ENCODE results near the gene SYNDIG1. TPM values are rescaled to one million over a fixed set of nuclear protein-coding genes. Genes with fewer than 3 reads are reported as not detected.
"Not testable (repeated sequence)": the region's sequence is repeated elsewhere in the genome, so short reads cannot be mapped to it uniquely, and the experiment has no call there.

The SYNDIG1 gene
- total and polyA plus RNA-seq, 2 donors, result 1.7 to 2.2 TPM

- Histone ChIP-seq H3K4me1 (ENCODE audit: insufficient read depth) (no peaks in the 10 kb centered on the region), H3K36me3 (ENCODE audit: insufficient read depth) (no peaks in the 10 kb centered on the region), H3K4me3 (ENCODE audit: low read depth, low read length) (no peak overlapping the region), H3K27ac (ENCODE audit: low read depth) (no peak overlapping the region)
- peak; percentile 53 for DNase-seq (ENCODE audit: extremely low spot score)
- 26% methylated on average over 2 of the region's 2 CpGs for WGBS
Measured at GRCh38 chr20:24497851-24498250, 28.4 kb downstream of the SYNDIG1 start.

- WGBS, result 91% methylated on average over 5 of the region's 5 CpGs
Measured at GRCh38 chr20:24498641-24499040, 29.2 kb downstream of the SYNDIG1 start.

GRCh38 chr20:24499472-24499871, 30.0 kb downstream of the SYNDIG1 start:
- H3K36me3 ChIP-seq (ENCODE audit: insufficient read depth), result no peaks in the 10 kb centered on the region
- no peak overlapping the region for H3K27ac ChIP-seq (ENCODE audit: low read depth)
- no peak overlapping the region for H3K4me3 ChIP-seq (ENCODE audit: low read depth, low read length)
- DNase-seq (ENCODE audit: extremely low spot score), result no peak
- no peaks in the 10 kb centered on the region for H3K4me1 ChIP-seq (ENCODE audit: insufficient read depth)
- WGBS, result 90% methylated on average over 6 of the region's 6 CpGs

More at GRCh38 chr20:24498641-24499040, 29.2 kb downstream of the SYNDIG1 start:
- Histone ChIP-seq H3K4me1 (ENCODE audit: insufficient read depth) (no peaks in the 10 kb centered on the region), H3K27ac (ENCODE audit: low read depth) (no peak overlapping the region), H3K4me3 (ENCODE audit: low read depth, low read length) (no peak overlapping the region), H3K36me3 (ENCODE audit: insufficient read depth) (no peaks in the 10 kb centered on the region)
- DNase-seq (ENCODE audit: extremely low spot score), result no peak

- no peaks in the 10 kb centered on the region for H3K36me3 ChIP-seq (ENCODE audit: insufficient read depth)
- no peak overlapping the region for H3K27ac ChIP-seq (ENCODE audit: low read depth)
- no peak overlapping the region for H3K4me3 ChIP-seq (ENCODE audit: low read depth, low read length)
- WGBS, result 72% methylated on average over 15 of the region's 15 CpGs
- no peaks in the 10 kb centered on the region for H3K4me1 ChIP-seq (ENCODE audit: insufficient read depth)
- no peak for DNase-seq (ENCODE audit: extremely low spot score)
Measured at GRCh38 chr20:24501764-24502556, 32.5 kb downstream of the SYNDIG1 start.

- Histone ChIP-seq H3K36me3 (ENCODE audit: insufficient read depth) (no peaks in the 10 kb centered on the region), H3K4me1 (ENCODE audit: insufficient read depth) (no peaks in the 10 kb centered on the region), H3K4me3 (ENCODE audit: low read depth, low read length) (no peak overlapping the region), H3K27ac (ENCODE audit: low read depth) (no peak overlapping the region)
- WGBS, result 83% methylated on average over 5 of the region's 5 CpGs
- DNase-seq (ENCODE audit: extremely low spot score), result no peak
Measured at GRCh38 chr20:24502661-24503060, 33.2 kb downstream of the SYNDIG1 start.

- 34% methylated on average over 9 of the region's 9 CpGs for WGBS
- Histone ChIP-seq H3K4me3 (ENCODE audit: low read depth, low read length) (no peak overlapping the region), H3K27ac (ENCODE audit: low read depth) (no peak overlapping the region), H3K36me3 (ENCODE audit: insufficient read depth) (no peaks in the 10 kb centered on the region), H3K4me1 (ENCODE audit: insufficient read depth) (no peaks in the 10 kb centered on the region)
- no peak for DNase-seq (ENCODE audit: extremely low spot score)
Measured at GRCh38 chr20:24503352-24503931, 34.0 kb downstream of the SYNDIG1 start.

- no peaks in the 10 kb centered on the region for H3K4me1 ChIP-seq (ENCODE audit: insufficient read depth)
- no peak overlapping the region for H3K4me3 ChIP-seq (ENCODE audit: low read depth, low read length)
- DNase-seq (ENCODE audit: extremely low spot score), result no peak
- no peaks in the 10 kb centered on the region for H3K36me3 ChIP-seq (ENCODE audit: insufficient read depth)
- WGBS, result 92% methylated on average over 21 of the region's 21 CpGs
- H3K27ac ChIP-seq (ENCODE audit: low read depth), result no peak overlapping the region
Measured at GRCh38 chr20:24504331-24505285, 35.2 kb downstream of the SYNDIG1 start.

- H3K27ac ChIP-seq (ENCODE audit: low read depth), result no peak overlapping the region
- WGBS, result 86% methylated on average over 3 of the region's 3 CpGs
- H3K36me3 ChIP-seq (ENCODE audit: insufficient read depth), result no peaks in the 10 kb centered on the region
- H3K4me3 ChIP-seq (ENCODE audit: low read depth, low read length), result no peak overlapping the region
- no peaks in the 10 kb centered on the region for H3K4me1 ChIP-seq (ENCODE audit: insufficient read depth)
- no peak for DNase-seq (ENCODE audit: extremely low spot score)
Measured at GRCh38 chr20:24506146-24506545, 36.7 kb downstream of the SYNDIG1 start.

- 92% methylated on average over 5 of the region's 5 CpGs for WGBS
- no peaks in the 10 kb centered on the region for H3K36me3 ChIP-seq (ENCODE audit: insufficient read depth)
- no peak for DNase-seq (ENCODE audit: extremely low spot score)
- H3K27ac ChIP-seq (ENCODE audit: low read depth), result no peak overlapping the region
- H3K4me3 ChIP-seq (ENCODE audit: low read depth, low read length), result no peak overlapping the region
- H3K4me1 ChIP-seq (ENCODE audit: insufficient read depth), result no peaks in the 10 kb centered on the region
Measured at GRCh38 chr20:24506696-24507095, 37.3 kb downstream of the SYNDIG1 start.

GRCh38 chr20:24507182-24507853, 37.9 kb downstream of the SYNDIG1 start:
- Histone ChIP-seq H3K4me1 (ENCODE audit: insufficient read depth) (no peaks in the 10 kb centered on the region), H3K27ac (ENCODE audit: low read depth) (no peak overlapping the region), H3K36me3 (ENCODE audit: insufficient read depth) (no peaks in the 10 kb centered on the region), H3K4me3 (ENCODE audit: low read depth, low read length) (no peak overlapping the region)
- DNase-seq (ENCODE audit: extremely low spot score), result no peak
- WGBS, result 68% methylated on average over 11 of the region's 11 CpGs

- DNase-seq (ENCODE audit: extremely low spot score); H3K27ac ChIP-seq (ENCODE audit: low read depth): not testable (repeated sequence)
- WGBS, result 78% methylated on average over 11 of the region's 11 CpGs
Measured at GRCh38 chr20:24512441-24512840, 43.0 kb downstream of the SYNDIG1 start.

GRCh38 chr20:24518515-24518914, 49.1 kb downstream of the SYNDIG1 start:
- no peak for DNase-seq (ENCODE audit: extremely low spot score)
- Histone ChIP-seq H3K36me3 (ENCODE audit: insufficient read depth) (no peaks in the 10 kb centered on the region), H3K4me3 (ENCODE audit: low read depth, low read length) (no peak overlapping the region), H3K4me1 (ENCODE audit: insufficient read depth) (no peaks in the 10 kb centered on the region), H3K27ac (ENCODE audit: low read depth) (no peak overlapping the region)
- 68% methylated on average over 6 of the region's 6 CpGs for WGBS

More at GRCh38 chr20:24512441-24512840, 43.0 kb downstream of the SYNDIG1 start:
- H3K36me3 ChIP-seq (ENCODE audit: insufficient read depth); H3K4me1 ChIP-seq (ENCODE audit: insufficient read depth); H3K4me3 ChIP-seq (ENCODE audit: low read depth, low read length): not testable (repeated sequence)

- Histone ChIP-seq H3K4me3 (ENCODE audit: low read depth, low read length) (no peak overlapping the region), H3K4me1 (ENCODE audit: insufficient read depth) (no peaks in the 10 kb centered on the region), H3K36me3 (ENCODE audit: insufficient read depth) (no peaks in the 10 kb centered on the region), H3K27ac (ENCODE audit: low read depth) (no peak overlapping the region)
- DNase-seq (ENCODE audit: extremely low spot score), result no peak
- 87% methylated on average over 6 of the region's 6 CpGs for WGBS
Measured at GRCh38 chr20:24519476-24519875, 50.0 kb downstream of the SYNDIG1 start.

Measured in urinary bladder (tissue), 4 donors.